ENCODE results near the gene AARS2.

The AARS2 gene

DNA sequence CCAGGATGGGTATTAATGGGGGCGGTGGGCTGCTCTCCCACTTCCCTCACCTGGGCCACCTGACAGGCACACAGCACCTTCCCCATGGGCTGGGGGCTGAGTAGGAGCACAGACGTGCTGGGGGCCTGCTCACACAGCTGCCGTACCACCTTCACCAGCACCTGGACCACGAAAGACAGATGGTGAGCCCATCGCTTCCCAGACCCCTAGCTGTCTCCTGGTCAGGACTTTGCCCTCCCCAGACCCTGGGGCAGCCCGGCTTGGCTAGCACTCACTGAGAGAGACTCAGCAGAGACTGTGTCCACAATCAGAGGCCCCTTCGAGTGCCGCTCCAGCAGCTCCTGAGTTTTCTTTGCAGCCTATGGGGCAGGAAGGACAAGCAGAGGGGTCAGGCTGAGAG is 12.0 kb downstream of the AARS2 start:
- ATAC-seq (ENCODE audit: insufficient read depth, low read depth), result no peak

DNA sequence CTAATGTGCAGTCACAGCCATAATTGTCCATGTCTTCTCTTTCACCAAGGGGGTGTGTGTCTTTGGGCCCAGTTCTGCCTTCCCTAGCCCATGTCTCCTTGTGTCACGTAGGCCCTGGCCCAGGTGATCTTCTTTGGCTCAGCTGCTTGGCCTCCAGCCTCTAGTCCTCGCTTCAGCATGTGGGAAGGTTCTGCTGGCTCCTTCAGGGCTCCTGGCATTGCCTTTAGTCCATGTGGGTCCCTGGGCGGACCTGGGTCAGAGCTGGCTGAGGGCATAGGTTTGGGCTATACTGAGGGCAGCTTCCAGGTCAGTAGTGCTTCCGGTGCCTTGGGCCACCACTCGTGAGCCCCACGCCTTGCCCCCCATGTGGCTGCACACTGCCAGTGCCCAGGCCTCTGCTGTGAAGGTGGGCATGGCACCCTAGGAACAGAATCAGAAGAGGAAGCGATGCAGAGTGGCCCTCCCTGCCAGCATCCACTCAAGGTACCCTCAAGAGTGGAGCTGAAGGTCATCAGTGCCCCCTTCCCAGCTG is 12.8 kb downstream of the AARS2 start:
- Histone ChIP-seq H3K27me3 (ENCODE audit: insufficient read depth, low read length, poor library complexity) (no peaks in the 10 kb centered on the region), H3K9ac (ENCODE audit: low read depth, low read length) (no peak overlapping the region), H2AFZ (ENCODE audit: low read depth, low read length) (no peak overlapping the region), H3K27ac (ENCODE audit: low read length) (no peak overlapping the region), H3K36me3 (ENCODE audit: insufficient read depth, low read length) (peaks cover 53% of the 10 kb centered on the region), H4K20me1 (ENCODE audit: insufficient read depth, low read length) (peaks cover 34% of the 10 kb centered on the region), H3K4me2 (ENCODE audit: insufficient read depth, low read length) (no peak overlapping the region), H3K4me3 (ENCODE audit: low read depth in 1 of 2, low read length in 2 of 2) (no peak overlapping the region), H3K9me3 (ENCODE audit: insufficient read depth, low read length, severe bottlenecking) (no peaks in the 10 kb centered on the region), H3K79me2 (ENCODE audit: insufficient read depth, low read length) (no peaks in the 10 kb centered on the region), H3K4me1 (ENCODE audit: insufficient read depth, low read length) (no peaks in the 10 kb centered on the region)
- TF ChIP-seq EZH2 (IDR thresholded peaks at IDR 0.05; ENCODE audit: borderline replicate concordance, low read depth, low read length, severe bottlenecking) (no peak), CTCF (IDR thresholded peaks at IDR 0.05; ENCODE audit: borderline replicate concordance, extremely low read depth, low read length, poor library complexity, severe bottlenecking) (no peak)
- DNase-seq, result no peak
- no peak for ATAC-seq (ENCODE audit: insufficient read depth, low read depth)

More for the DNA sequence above, 12.0 kb downstream of the AARS2 start:
- DNase-seq, result no peak
- Histone ChIP-seq H3K4me3 (ENCODE audit: low read depth in 1 of 2, low read length in 2 of 2) (no peak overlapping the region), H3K36me3 (ENCODE audit: insufficient read depth, low read length) (peaks cover 61% of the 10 kb centered on the region), H3K79me2 (ENCODE audit: insufficient read depth, low read length) (no peaks in the 10 kb centered on the region), H3K4me2 (ENCODE audit: insufficient read depth, low read length) (no peak overlapping the region), H3K27me3 (ENCODE audit: insufficient read depth, low read length, poor library complexity) (no peaks in the 10 kb centered on the region), H3K9ac (ENCODE audit: low read depth, low read length) (no peak overlapping the region), H4K20me1 (ENCODE audit: insufficient read depth, low read length) (peaks cover 30% of the 10 kb centered on the region), H3K4me1 (ENCODE audit: insufficient read depth, low read length) (no peaks in the 10 kb centered on the region), H3K27ac (ENCODE audit: low read length) (no peak overlapping the region), H3K9me3 (ENCODE audit: insufficient read depth, low read length, severe bottlenecking) (no peaks in the 10 kb centered on the region), H2AFZ (ENCODE audit: low read depth, low read length) (no peak overlapping the region)
- TF ChIP-seq EZH2 (IDR thresholded peaks at IDR 0.05; ENCODE audit: borderline replicate concordance, low read depth, low read length, severe bottlenecking), result no peak
- no peak for TF ChIP-seq CTCF (IDR thresholded peaks at IDR 0.05; ENCODE audit: borderline replicate concordance, extremely low read depth, low read length, poor library complexity, severe bottlenecking)

DNA sequence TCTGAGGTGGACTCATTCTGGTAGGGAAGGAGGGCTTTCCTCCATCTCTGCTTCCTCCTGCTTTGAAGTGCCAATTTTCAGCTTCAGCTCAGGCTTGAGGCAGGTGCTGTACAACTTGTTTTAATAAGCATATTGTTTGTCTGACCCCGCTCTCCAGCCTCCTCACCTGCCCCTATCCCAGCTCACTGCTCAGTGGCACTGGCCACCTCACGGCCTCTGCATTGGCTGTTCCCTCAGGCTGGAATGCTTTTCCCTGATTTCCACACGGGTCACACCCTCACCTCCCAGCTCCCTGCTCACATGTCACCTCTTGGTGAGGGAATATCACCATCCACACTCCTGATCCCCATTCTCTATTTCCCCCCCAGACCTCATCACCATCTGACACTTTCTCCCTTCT is 14.3 kb downstream of the AARS2 start:
- no peak for DNase-seq
- Histone ChIP-seq H3K27ac (ENCODE audit: low read length) (no peak overlapping the region), H3K9ac (ENCODE audit: low read depth, low read length) (no peak overlapping the region), H4K20me1 (ENCODE audit: insufficient read depth, low read length) (peaks cover 31% of the 10 kb centered on the region), H3K9me3 (ENCODE audit: insufficient read depth, low read length, severe bottlenecking) (no peaks in the 10 kb centered on the region), H3K36me3 (ENCODE audit: insufficient read depth, low read length) (peaks cover 38% of the 10 kb centered on the region), H3K4me3 (ENCODE audit: low read depth in 1 of 2, low read length in 2 of 2) (no peak overlapping the region), H3K79me2 (ENCODE audit: insufficient read depth, low read length) (no peaks in the 10 kb centered on the region), H3K27me3 (ENCODE audit: insufficient read depth, low read length, poor library complexity) (no peaks in the 10 kb centered on the region), H2AFZ (ENCODE audit: low read depth, low read length) (no peak overlapping the region), H3K4me1 (ENCODE audit: insufficient read depth, low read length) (no peaks in the 10 kb centered on the region), H3K4me2 (ENCODE audit: insufficient read depth, low read length) (no peak overlapping the region)
- no peak for ATAC-seq (ENCODE audit: insufficient read depth, low read depth)
- TF ChIP-seq CTCF (IDR thresholded peaks at IDR 0.05; ENCODE audit: borderline replicate concordance, extremely low read depth, low read length, poor library complexity, severe bottlenecking) (no peak), EZH2 (IDR thresholded peaks at IDR 0.05; ENCODE audit: borderline replicate concordance, low read depth, low read length, severe bottlenecking) (no peak)
